ENCODE results near the gene RAD9A. TPM values are rescaled to one million over a fixed set of nuclear protein-coding genes. Genes with fewer than 3 reads are reported as not detected.

The RAD9A gene
- total and polyA plus RNA-seq, 2 of the 4 experiments (the other 2 are of a cell fraction): 2.0 to 10.3 TPM

DNA sequence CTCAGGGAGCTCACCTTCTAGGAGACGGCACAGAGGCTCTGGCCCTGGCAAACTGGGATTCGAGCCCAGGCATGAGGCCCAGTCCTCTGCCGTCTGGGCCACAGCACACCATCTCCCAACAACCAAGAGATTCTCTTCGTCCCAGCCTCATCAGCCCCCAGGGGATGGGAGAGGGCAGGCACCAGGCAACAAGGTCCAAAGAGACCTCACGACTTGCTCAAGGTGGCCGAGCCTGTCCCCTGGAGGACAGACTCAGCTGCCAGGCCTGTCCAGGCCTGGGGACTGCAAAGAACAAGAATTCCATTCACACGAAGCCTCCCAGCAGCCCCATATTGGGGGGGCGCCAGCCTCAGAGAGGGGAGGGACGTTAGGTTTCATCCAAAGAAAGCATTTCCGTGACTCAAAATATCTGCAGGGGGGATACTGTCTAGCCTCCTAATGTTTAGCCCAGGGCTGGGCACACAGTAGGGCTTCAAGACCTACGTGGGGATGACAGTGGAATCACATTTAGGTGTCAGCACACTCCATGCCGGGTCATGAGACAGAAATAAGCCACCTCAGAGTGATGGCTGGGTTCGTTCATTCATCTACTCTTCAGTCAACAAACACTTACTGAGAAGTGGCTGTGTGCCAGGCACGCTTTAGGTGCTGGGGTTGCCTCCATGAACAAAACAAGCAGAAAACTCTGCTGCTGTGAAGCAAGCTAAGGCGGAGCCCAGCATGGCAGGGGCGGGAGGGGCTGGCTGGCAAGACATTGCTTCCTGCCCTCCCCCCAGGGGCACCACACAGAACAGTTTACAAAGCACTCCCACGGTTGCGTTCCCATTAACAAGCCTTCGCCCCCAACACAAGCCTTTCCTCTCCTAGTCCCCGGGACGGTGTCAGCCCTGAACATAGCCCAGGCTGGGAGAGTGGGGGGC is 24.9 kb downstream of the RAD9A start (continued):
- no peak for TF ChIP-seq CHD1 (IDR thresholded peaks at IDR 0.05; ENCODE audit: low read depth, low read length)

DNA sequence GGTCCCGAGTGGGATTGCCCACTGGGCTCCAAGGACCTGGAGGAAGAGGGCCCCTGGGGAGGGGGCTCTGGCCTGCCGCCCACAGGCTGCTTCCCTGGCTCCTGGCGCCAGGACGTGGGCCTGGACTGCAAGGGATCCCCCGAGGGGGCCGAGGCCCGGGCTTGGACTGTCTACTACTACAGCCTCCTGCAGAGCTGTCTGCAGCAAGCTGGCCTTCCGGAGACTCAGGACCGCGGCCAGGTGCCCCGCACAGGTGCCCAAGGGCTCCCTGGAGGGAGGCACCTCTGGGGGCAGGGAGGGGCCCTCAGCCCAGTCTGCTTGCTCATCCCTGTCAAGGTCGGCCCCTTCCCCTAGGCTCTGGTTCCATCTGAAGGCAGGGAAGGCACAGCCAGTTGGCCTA is 25.6 kb downstream of the RAD9A start:
- CTCF ChIA-PET: no interaction called here
- H4K8ac ChIP-seq (ENCODE audit: low read depth in 2 of 2, low read length in 2 of 2): no peak overlapping the region
- TF ChIP-seq MAZ (IDR thresholded peaks at IDR 0.05; ENCODE audit: borderline replicate concordance, low read depth, low read length): no peak
- TF ChIP-seq NFE2L2 (IDR thresholded peaks at IDR 0.05; ENCODE audit: low read depth, low read length): no peak
- TF ChIP-seq MAFK (IDR thresholded peaks at IDR 0.05; ENCODE audit: low read depth, low read length): no peak
- TF ChIP-seq CHD1 (IDR thresholded peaks at IDR 0.05; ENCODE audit: low read depth, low read length): no peak
- no peak for TF ChIP-seq CEBPB (IDR thresholded peaks at IDR 0.05; ENCODE audit: low read depth, low read length)
- no peak for TF ChIP-seq BHLHE40 (IDR thresholded peaks at IDR 0.05; ENCODE audit: low read depth, low read length)
- TF ChIP-seq POLR2A (IDR thresholded peaks at IDR 0.05; ENCODE audit: low read depth, low read length): no peak
- TF ChIP-seq, protein P1, sequence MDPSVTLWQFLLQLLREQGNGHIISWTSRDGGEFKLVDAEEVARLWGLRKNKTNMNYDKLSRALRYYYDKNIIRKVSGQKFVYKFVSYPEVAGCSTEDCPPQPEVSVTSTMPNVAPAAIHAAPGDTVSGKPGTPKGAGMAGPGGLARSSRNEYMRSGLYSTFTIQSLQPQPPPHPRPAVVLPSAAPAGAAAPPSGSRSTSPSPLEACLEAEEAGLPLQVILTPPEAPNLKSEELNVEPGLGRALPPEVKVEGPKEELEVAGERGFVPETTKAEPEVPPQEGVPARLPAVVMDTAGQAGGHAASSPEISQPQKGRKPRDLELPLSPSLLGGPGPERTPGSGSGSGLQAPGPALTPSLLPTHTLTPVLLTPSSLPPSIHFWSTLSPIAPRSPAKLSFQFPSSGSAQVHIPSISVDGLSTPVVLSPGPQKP (IDR thresholded peaks at IDR 0.05; ENCODE audit: borderline replicate concordance, low read depth, low read length): no peak
- TF ChIP-seq, protein P2, sequence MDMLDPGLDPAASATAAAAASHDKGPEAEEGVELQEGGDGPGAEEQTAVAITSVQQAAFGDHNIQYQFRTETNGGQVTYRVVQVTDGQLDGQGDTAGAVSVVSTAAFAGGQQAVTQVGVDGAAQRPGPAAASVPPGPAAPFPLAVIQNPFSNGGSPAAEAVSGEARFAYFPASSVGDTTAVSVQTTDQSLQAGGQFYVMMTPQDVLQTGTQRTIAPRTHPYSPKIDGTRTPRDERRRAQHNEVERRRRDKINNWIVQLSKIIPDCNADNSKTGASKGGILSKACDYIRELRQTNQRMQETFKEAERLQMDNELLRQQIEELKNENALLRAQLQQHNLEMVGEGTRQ (IDR thresholded peaks at IDR 0.05; ENCODE audit: low read depth, low read length): no peak
- no peak for TF ChIP-seq RCOR1 (IDR thresholded peaks at IDR 0.05; ENCODE audit: insufficient replicate concordance, low read length)
- no peak for TF ChIP-seq MXI1 (IDR thresholded peaks at IDR 0.05; ENCODE audit: borderline replicate concordance, low read depth, low read length)
- no peaks in the 10 kb centered on the region for H3K79me1 ChIP-seq (ENCODE audit: low read depth in 1 of 2, low read length in 2 of 2)
- H4K5ac ChIP-seq (ENCODE audit: low read depth, low read length): no peak overlapping the region
- no peak overlapping the region for H2BK20ac ChIP-seq (ENCODE audit: low read depth, low read length)
- no peak overlapping the region for H3K23ac ChIP-seq (ENCODE audit: low read depth, low read length)
- H2AK9ac ChIP-seq (replicated peaks; ENCODE audit: low read depth, low read length, poor library complexity): no peak overlapping the region
- H2BK120ac ChIP-seq (ENCODE audit: low read depth, low read length): no peak overlapping the region
- no peak overlapping the region for H3K4ac ChIP-seq (ENCODE audit: low read depth, low read length)
- H2AK5ac ChIP-seq (ENCODE audit: low read depth, low read length): no peak overlapping the region
- no peak overlapping the region for H3K4me2 ChIP-seq (ENCODE audit: low read depth, low read length)
- no peak overlapping the region for H3K18ac ChIP-seq (ENCODE audit: low read depth, low read length)
- no peak overlapping the region for H2BK15ac ChIP-seq (ENCODE audit: low read depth, low read length)
- H3K36me3 ChIP-seq (ENCODE audit: control insufficient read depth, insufficient read depth, low read length): no peaks in the 10 kb centered on the region
- WGBS, 2 experiments (ENCODE audit: extremely low coverage in 2 of 2, insufficient read length in 1 of 2): 61% methylated on average over 5 of the region's 12 CpGs; no CpG with 5 or more reads in 1 of the 2 experiments
- no peak overlapping the region for H3K56ac ChIP-seq (ENCODE audit: extremely low read depth, insufficient read depth, low read length)
- H4K91ac ChIP-seq (ENCODE audit: insufficient read depth, low read depth, low read length): no peak overlapping the region
- ATAC-seq (ENCODE audit: low read depth) (no peak), DNase-seq (no peak)
- no peaks in the 10 kb centered on the region for H3K9me3 ChIP-seq (ENCODE audit: control insufficient read depth, insufficient read depth, low read length)
- H3K9ac ChIP-seq (ENCODE audit: low read depth, low read length): no peak overlapping the region
- BruUV-seq (replicated peaks): no TSS peak
- dilution Hi-C loops (cut with HindIII; ENCODE audit: low sequenced_read_pairs, unreplicated experiment): no loop called here
- peaks cover 5% of the 10 kb centered on the region; the same call in 1 of the 2 replicates for H3K4me1 ChIP-seq (ENCODE audit: control insufficient read depth, insufficient read depth, low read length)
- no peaks in the 10 kb centered on the region for H4K20me1 ChIP-seq (ENCODE audit: insufficient read depth, low read length)
- no peak overlapping the region for H2AFZ ChIP-seq (replicated peaks; ENCODE audit: low read length, poor library complexity)
- no peak overlapping the region for H3K27ac ChIP-seq (ENCODE audit: insufficient read depth, low read length)
- no peaks in the 10 kb centered on the region for H3K9me1 ChIP-seq (ENCODE audit: insufficient read depth, low read length)
- in situ Hi-C loops (cut with MboI; ENCODE audit: low sequenced_read_pairs): no loop called here
- H3K14ac ChIP-seq (replicated peaks; ENCODE audit: low read depth, low read length): no peak overlapping the region
- no peak overlapping the region for H2BK5ac ChIP-seq (ENCODE audit: low read depth, low read length, poor library complexity, severe bottlenecking)
- no peak overlapping the region for H3K4me3 ChIP-seq (ENCODE audit: insufficient read depth, low read depth, low read length)
- POLR2A ChIA-PET (ENCODE audit: unreplicated experiment): no interaction called here
- intact Hi-C loops (cut with micrococcal nuclease): no loop called here
- peaks cover 17% of the 10 kb centered on the region for H3K27me3 ChIP-seq (ENCODE audit: control insufficient read depth, insufficient read depth, low read length)
